H1 (cell line): ENCODE results near the gene ASPA. TPM values are rescaled to one million over a fixed set of nuclear protein-coding genes. Genes with fewer than 3 reads are reported as not detected.

Experiments
- CHD1 ChIP-seq: IDR thresholded peaks from 2 replicates; pipeline ENCODE4 v1.6.1; 2012; ENCODE audit warnings: low read depth, low read length, improper control_type of control experiment
- KDM1A ChIP-seq: fragments of 200-600, 300-600 bp; sonication (generic); IDR thresholded peaks from 2 replicates; pipeline ENCODE4 v1.7.1; 2016; ENCODE audit warnings: mild to moderate bottlenecking, low read length, borderline replicate concordance
- SUZ12 ChIP-seq: fragments of 200-600 bp; sonication (generic); IDR thresholded peaks from 2 replicates; pipeline ENCODE4 v1.6.1; 2012; ENCODE audit warnings: mild to moderate bottlenecking, inconsistent platforms, low read length, moderate library complexity, mixed read lengths
- polyA plus RNA-seq, 7 experiments: library from polyadenylated mRNA; depleted of rRNA in 3 of 7; stranded (reverse) in 5 of 7; unstranded in 2 of 7; fragments of >200 nt in 5 of 7; fragments of 200-250 nt in 2 of 7; gene quantifications; 1 replicate in 5 of 7; 2 replicates in 1 of 7; 4 replicates in 1 of 7; pipeline versions ENCODE4 v1.2.1 to v1.2.3, GENCODE V29; 2011 to 2013; ENCODE audit warnings: missing spikeins in 2 of 7, mixed read lengths in 2 of 7
- total RNA-seq: library from RNA; stranded (reverse); fragmentation: NEBNext Ultra II Directional; extraction: Animal tissue kit (Norgen Biotek cat#: 25700); gene quantifications from 2 replicates; pipeline ENCODE4 v1.2.1, GENCODE V29; 2021

The ASPA gene
- total and polyA plus RNA-seq, 2 of the 8 experiments (the other 6 are each of a cell fraction or from before 2014, with no cell fraction given) = 0.03 TPM; not detected in 1

GRCh38 chr17:3474212-3474611 lies 1.6 kb upstream of the ASPA start (continued):
- TF ChIP-seq CHD1 (no peak), KDM1A (no peak), SUZ12 (no peak)
